NCI-H128 (cell line): ENCODE data around the gene RIMS1.
"Not testable (repeated sequence)": the region's sequence is repeated elsewhere in the genome, so short reads cannot be mapped to it uniquely, and the experiment has no call there.

ENCODE experiments used
- DNase-seq: peaks from one replicate; lab custom pipeline; 2025; ENCODE audit not compliant: unreplicated experiment; lab: John Stamatoyannopoulos, UW

The RIMS1 gene

GRCh38 chr6:72324591-72324990 lies 438.2 kb downstream of the RIMS1 start:
- DNase-seq: no peak

- no peak for DNase-seq
Measured at GRCh38 chr6:72328775-72329174, 442.4 kb downstream of the RIMS1 start.

DNA sequence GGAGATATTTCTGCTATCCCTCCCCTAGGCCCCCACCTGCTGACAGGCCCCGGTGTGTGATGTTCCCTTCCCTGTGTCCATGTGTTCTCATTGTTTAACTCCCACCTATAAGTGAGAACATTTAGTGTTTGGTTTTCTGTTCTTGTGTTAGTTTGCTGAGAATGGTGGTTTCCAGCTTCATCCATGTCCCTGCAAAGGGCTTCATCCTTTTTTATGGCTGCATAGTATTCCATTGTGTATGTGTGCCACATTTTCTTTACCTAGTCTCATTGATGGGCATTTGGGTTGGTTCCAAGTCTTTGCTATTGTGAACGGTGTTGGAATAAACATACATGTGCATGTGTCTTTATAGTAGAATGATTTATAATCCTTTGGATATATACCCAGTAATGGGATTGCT lies 448.9 kb downstream of the RIMS1 start:
- not testable (repeated sequence) for DNase-seq

GRCh38 chr6:72348926-72349325 lies 462.6 kb downstream of the RIMS1 start:
- DNase-seq: no peak

GRCh38 chr6:72350296-72350881 lies 464.0 kb downstream of the RIMS1 start:
- no peak for DNase-seq

DNA sequence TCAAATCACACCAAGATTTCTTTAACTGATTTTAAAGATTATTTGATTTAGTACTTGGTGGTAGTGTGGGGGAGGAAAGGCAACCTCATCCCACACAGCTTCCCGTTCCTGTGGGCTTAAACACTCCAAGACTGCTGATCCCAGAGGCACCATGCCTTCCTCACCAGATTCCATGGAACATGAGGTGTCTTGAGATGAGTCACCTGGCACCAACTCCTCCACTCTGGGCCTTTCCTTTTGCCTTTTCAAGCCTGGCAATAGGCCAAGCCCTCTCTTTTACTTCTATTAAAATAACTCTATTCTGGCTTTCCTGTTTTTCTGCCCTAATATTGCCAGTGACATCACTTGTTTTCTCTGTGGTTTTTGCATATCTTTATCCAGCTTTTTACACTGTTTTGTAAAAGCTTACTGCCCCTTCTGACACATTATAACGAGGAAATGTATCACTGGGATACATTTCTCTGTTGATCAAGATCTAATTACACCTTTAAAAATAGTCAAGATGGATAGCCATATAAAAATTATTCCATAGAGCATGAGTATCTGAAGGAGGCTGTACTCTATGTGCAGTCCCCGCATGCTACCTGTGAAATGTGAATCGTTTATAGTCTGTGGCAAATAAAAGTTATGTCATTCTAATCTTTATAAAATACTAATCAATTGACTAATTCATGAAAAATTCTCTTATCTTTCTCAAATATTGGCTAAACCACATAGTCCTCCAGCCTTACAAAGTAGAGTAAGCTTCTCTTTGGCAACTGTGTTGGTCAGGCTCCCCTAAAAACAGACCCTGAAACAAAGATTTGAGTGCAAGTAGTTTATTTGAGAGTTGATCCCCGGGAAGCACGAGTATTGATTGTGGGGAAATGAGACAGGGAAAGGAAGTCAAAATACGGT lies 477.7 kb downstream of the RIMS1 start:
- no peak for DNase-seq

GRCh38 chr6:72365773-72366172 lies 479.4 kb downstream of the RIMS1 start:
- DNase-seq: no peak

- no peak for DNase-seq
Measured at GRCh38 chr6:72367439-72367838, 481.1 kb downstream of the RIMS1 start.

DNA sequence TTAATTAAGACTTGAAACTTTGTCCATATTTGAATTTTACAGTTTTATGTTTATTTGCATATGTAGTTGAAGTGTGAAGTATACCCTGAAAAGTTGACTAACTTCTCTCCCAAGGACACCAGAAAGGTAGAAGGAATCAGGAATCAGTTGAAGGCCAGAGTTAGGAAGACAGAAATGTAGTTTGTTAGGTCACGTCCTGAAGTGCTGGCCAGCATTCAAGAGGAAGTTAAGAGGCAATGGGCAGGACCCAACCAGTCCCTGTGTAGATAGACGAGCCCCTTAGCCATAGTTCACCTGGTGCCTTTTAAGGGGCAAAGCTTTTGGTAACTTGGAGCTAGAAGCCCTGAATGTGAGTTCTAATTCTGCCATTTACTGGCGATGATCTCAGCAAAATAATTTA lies 485.1 kb downstream of the RIMS1 start:
- DNase-seq: no peak

- no peak for DNase-seq
Measured at GRCh38 chr6:72374172-72374571, 487.8 kb downstream of the RIMS1 start.

DNA sequence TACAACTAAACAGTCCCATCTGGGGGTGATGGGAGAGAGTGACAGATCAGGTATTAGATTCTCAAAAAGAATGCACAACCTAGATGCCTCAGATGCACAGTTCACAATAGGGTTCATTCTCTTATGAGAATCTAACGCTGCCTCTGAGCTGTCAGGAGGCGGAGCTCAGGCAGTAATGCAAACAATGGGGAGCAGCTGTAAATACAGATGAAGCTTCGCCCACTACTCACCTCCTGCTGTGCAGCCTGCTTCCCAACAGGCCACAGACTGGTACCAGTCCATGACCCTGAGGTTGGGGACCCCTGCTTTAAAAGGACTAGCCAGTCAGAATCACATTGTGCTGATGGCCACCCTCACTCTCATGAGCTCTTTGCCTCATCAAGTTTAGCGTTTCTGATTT lies 488.5 kb downstream of the RIMS1 start:
- no peak for DNase-seq

DNA sequence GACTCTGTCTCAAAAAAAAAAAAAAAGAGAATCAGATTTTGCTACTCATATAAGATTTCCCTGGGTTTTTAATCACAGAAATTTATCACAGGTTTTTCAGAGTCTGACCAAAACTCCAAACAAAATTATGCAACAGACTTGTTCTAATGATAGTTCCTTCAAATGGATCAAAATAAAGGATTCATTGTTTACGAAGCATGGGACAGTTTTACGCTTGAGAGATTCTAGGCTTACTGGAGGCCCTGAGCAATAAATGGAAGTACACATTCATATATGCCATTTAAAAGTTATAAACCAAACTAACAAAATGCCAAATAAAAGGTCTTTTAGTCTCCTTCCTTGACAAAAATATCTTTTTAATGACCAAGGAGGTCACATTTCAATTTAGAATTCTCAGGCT lies 490.4 kb downstream of the RIMS1 start:
- no peak for DNase-seq

- DNase-seq: no peak
Measured at GRCh38 chr6:72381076-72381475, 494.7 kb downstream of the RIMS1 start.

GRCh38 chr6:72382602-72383529 lies 496.5 kb downstream of the RIMS1 start:
- DNase-seq: no peak

DNA sequence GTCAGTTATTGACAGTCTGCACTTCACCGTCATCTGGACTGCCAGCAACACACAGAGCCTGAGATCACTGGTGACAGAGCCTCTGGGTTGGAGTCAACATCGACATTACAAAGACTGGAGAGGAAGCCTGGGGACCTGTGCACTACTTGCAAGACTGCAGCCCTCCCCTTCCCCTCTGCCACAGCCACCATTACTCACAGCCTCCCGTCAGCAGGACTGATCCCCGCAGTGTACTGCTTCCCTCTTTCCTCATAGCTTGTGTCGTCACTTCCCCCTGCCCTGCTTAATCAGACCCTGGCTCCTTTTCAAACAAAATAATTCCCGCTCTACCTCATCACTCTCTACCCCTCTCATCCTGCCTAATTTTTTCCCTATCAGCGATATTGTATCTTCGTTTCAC lies 500.0 kb downstream of the RIMS1 start:
- no peak for DNase-seq

DNA sequence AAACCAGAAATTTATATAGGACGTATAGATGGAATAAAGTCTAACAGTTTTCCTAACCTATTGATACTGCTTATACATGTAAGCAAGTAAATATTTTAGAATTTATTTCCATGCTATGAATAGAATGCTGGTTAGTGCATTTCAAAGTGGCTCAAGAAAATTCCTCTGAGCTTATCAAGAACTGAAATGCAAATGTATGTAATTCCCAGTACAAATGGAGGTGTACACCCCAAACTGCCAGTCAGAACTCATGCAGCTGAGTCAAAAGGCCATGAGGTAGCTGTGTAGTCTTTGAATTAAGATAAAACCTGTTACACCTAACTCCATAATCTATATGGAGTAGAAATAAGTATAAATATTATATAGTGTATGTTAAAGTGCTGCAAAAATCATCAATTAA lies 503.3 kb downstream of the RIMS1 start:
- DNase-seq: no peak

- DNase-seq: no peak
Measured at GRCh38 chr6:72390548-72390947, 504.2 kb downstream of the RIMS1 start.

- no peak for DNase-seq
Measured at GRCh38 chr6:72401865-72402264, 515.5 kb downstream of the RIMS1 start.

DNA sequence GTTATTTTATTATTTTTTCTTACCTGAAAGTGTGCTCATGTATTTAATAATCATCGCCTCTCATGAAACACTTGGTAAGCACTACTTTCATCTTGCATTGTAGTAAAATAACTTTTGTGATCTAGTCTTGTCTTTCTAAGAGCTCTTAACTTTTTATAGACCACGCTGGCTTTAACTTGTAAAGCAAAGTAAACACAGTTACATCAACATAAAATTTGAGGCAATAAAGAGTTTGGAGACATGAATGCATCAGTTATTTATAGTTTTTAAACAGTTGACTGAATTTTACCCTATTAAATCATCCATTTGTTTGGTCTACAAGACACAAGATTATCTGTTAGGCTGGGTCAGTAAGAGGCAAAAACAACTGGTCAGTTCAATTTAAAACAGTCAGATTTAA lies 517.1 kb downstream of the RIMS1 start:
- no peak for DNase-seq

GRCh38 chr6:72406517-72406916 lies 520.2 kb downstream of the RIMS1 start:
- no peak for DNase-seq

DNA sequence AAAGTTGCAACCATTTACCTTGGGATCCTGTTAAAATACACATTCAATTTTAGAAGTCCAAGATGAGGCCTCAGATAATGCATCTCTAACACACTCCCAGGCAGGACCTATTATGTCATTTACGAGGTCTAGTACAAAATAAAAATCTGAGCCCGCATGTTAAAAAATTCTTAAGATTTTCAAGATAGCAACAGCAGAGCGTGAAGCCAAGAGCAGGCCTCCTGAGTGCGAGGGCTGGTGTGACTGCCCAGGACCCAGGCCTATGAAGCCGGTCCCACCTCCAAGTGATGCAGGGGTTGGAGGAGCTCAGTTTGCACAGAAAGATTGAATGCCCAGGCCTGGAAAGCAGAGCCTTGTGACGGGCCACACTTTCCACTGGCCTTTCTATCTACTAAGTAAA lies 524.4 kb downstream of the RIMS1 start:
- no peak for DNase-seq
